ENCODE data around the gene RAMP1.

The RAMP1 gene

GRCh38 chr2:237875256-237876060 is 16.0 kb downstream of the RAMP1 start:
- no peak for DNase-seq (ENCODE audit: low read depth)
- no peak for TF ChIP-seq CTCF (IDR thresholded peaks at IDR 0.05; ENCODE audit: low read depth, low read length)
- H3K4me3 ChIP-seq (ENCODE audit: low read depth, low read length) = no peak overlapping the region

GRCh38 chr2:237876061-237876526 is 16.7 kb downstream of the RAMP1 start:
- no peak for TF ChIP-seq POLR2A (IDR thresholded peaks at IDR 0.05; ENCODE audit: extremely low read depth, insufficient read length)
- TF ChIP-seq MYC (IDR thresholded peaks at IDR 0.05; ENCODE audit: low read depth, low read length) = no peak
- no peak for TF ChIP-seq MAX (IDR thresholded peaks at IDR 0.05; ENCODE audit: low read depth, low read length)
- no peak for TF ChIP-seq CTCF (IDR thresholded peaks at IDR 0.05; ENCODE audit: low read depth, low read length)
- H3K4me3 ChIP-seq (ENCODE audit: low read depth, low read length) = no peak overlapping the region
- no peak for DNase-seq (ENCODE audit: low read depth)

- H3K4me3 ChIP-seq (ENCODE audit: low read depth, low read length) = no peak overlapping the region
- DNase-seq (ENCODE audit: low read depth) = no peak
- TF ChIP-seq MYC (IDR thresholded peaks at IDR 0.05; ENCODE audit: low read depth, low read length) (no peak), CTCF (IDR thresholded peaks at IDR 0.05; ENCODE audit: low read depth, low read length) (no peak), MAX (IDR thresholded peaks at IDR 0.05; ENCODE audit: low read depth, low read length) (no peak), POLR2A (IDR thresholded peaks at IDR 0.05; ENCODE audit: extremely low read depth, insufficient read length) (no peak)
Observed at GRCh38 chr2:237876532-237876931, 17.1 kb downstream of the RAMP1 start.

GRCh38 chr2:237876951-237877491 is 17.6 kb downstream of the RAMP1 start:
- no peak overlapping the region for H3K4me3 ChIP-seq (ENCODE audit: low read depth, low read length)
- no peak for DNase-seq (ENCODE audit: low read depth)
- TF ChIP-seq POLR2A (IDR thresholded peaks at IDR 0.05; ENCODE audit: extremely low read depth, insufficient read length) = no peak

- DNase-seq (ENCODE audit: low read depth) = no peak
- no peak overlapping the region for H3K4me3 ChIP-seq (ENCODE audit: low read depth, low read length)
- TF ChIP-seq MAX (IDR thresholded peaks at IDR 0.05; ENCODE audit: low read depth, low read length) = no peak
- TF ChIP-seq POLR2A (IDR thresholded peaks at IDR 0.05; ENCODE audit: extremely low read depth, insufficient read length) = no peak
- TF ChIP-seq MYC (IDR thresholded peaks at IDR 0.05; ENCODE audit: low read depth, low read length) = no peak
- no peak for TF ChIP-seq CTCF (IDR thresholded peaks at IDR 0.05; ENCODE audit: low read depth, low read length)
Observed at GRCh38 chr2:237877576-237878307, 18.3 kb downstream of the RAMP1 start.

GRCh38 chr2:237878321-237879057 is 19.1 kb downstream of the RAMP1 start:
- no peak overlapping the region for H3K4me3 ChIP-seq (ENCODE audit: low read depth, low read length)
- DNase-seq (ENCODE audit: low read depth) = no peak
- no peak for TF ChIP-seq MYC (IDR thresholded peaks at IDR 0.05; ENCODE audit: low read depth, low read length)
- TF ChIP-seq CTCF (IDR thresholded peaks at IDR 0.05; ENCODE audit: low read depth, low read length) = no peak
- TF ChIP-seq POLR2A (IDR thresholded peaks at IDR 0.05; ENCODE audit: extremely low read depth, insufficient read length) = no peak
- no peak for TF ChIP-seq MAX (IDR thresholded peaks at IDR 0.05; ENCODE audit: low read depth, low read length)

Measured in NB4 (cell line).